OCI-LY1 (cell line): ENCODE measurements around the gene ATP5MK.
"Not testable (repeated sequence)": the region's sequence is repeated elsewhere in the genome, so short reads cannot be mapped to it uniquely, and the experiment has no call there.

Experiments used
- H2AFZ ChIP-seq: fragments of 200-600 bp; sonication (generic), shearing (Covaris generic); 2 replicates; pipeline ENCODE4 v1.6.0; 2014; ENCODE audit warnings: antibody characterized with exemption, mild to moderate bottlenecking, low read length
- H3F3A ChIP-seq: fragments of 200-600 bp; sonication (generic), shearing (Covaris generic); 2 replicates; pipeline ENCODE4 v1.6.0; 2014; ENCODE audit warnings: mild to moderate bottlenecking, antibody characterized with exemption, low read length, moderate library complexity; ENCODE audit not compliant: insufficient read depth
- H3K27ac ChIP-seq: fragments of 200-600 bp; sonication (generic); 2 replicates; pipeline ENCODE4 v1.5.1; 2014; ENCODE audit warnings: low read length, mixed run types, mild to moderate bottlenecking, low read depth; ENCODE audit not compliant: poor library complexity, severe bottlenecking
- H3K27me3 ChIP-seq: fragments of 200-600 bp; sonication (generic); 2 replicates; pipeline ENCODE4 v1.6.0; 2014; ENCODE audit warnings: antibody characterized with exemption, mild to moderate bottlenecking, low read length, moderate library complexity; ENCODE audit not compliant: insufficient read depth
- H3K36me3 ChIP-seq: fragments of 200-600 bp; sonication (generic); 2 replicates; pipeline ENCODE4 v1.6.1; 2014; ENCODE audit warnings: mild to moderate bottlenecking, antibody characterized with exemption, low read length, moderate library complexity, mixed read lengths; ENCODE audit not compliant: insufficient read depth
- H3K4me1 ChIP-seq: fragments of 200-600 bp; sonication (generic); 2 replicates; pipeline ENCODE4 v1.5.1; 2014; ENCODE audit warnings: mild to moderate bottlenecking, low read length, moderate library complexity; ENCODE audit not compliant: insufficient read depth, severe bottlenecking
- H3K4me2 ChIP-seq: fragments of 200-600 bp; sonication (generic), shearing (Covaris generic); 2 replicates; pipeline ENCODE4 v1.6.1; 2014; ENCODE audit warnings: low read length
- H3K4me3 ChIP-seq: fragments of 200-600 bp; sonication (generic); 2 replicates; pipeline ENCODE4 v1.5.1; 2014; ENCODE audit warnings: low read length, low read depth, mild to moderate bottlenecking, mixed read lengths; ENCODE audit not compliant: poor library complexity, severe bottlenecking
- H3K79me2 ChIP-seq: fragments of 200-600 bp; shearing (Covaris generic); 2 replicates; pipeline ENCODE4 v1.6.1; 2016; ENCODE audit warnings: mixed run types, low read length, mixed read lengths; ENCODE audit not compliant: insufficient read depth
- H3K9ac ChIP-seq: fragments of 200-600 bp; sonication (generic), shearing (Covaris generic); 2 replicates; pipeline ENCODE4 v1.6.1; 2014; ENCODE audit warnings: mild to moderate bottlenecking, low read length, mixed read lengths
- H3K9me2 ChIP-seq: fragments of 200-600 bp; sonication (generic), shearing (Covaris generic); 2 replicates; pipeline ENCODE4 v1.6.1; 2014; ENCODE audit warnings: low read depth, mild to moderate bottlenecking, low read length, mixed read lengths
- H3K9me3 ChIP-seq: fragments of 200-600 bp; shearing (Covaris generic); 2 replicates; pipeline ENCODE4 v1.6.1; 2014; ENCODE audit warnings: low read length, mixed read lengths
- H4K20me1 ChIP-seq: fragments of 200-600 bp; sonication (generic), shearing (Covaris generic); 2 replicates; pipeline ENCODE4 v1.6.0; 2016; ENCODE audit warnings: mild to moderate bottlenecking, low read length; ENCODE audit not compliant: insufficient read depth
- CTCF ChIP-seq: fragments of 200-600 bp; sonication (generic), shearing (Covaris generic); IDR thresholded peaks from 2 replicates; pipeline ENCODE4 v1.5.1; 2017; ENCODE audit warnings: mild to moderate bottlenecking, antibody characterized with exemption, low read length, moderate library complexity, mixed read lengths
- EZH2 ChIP-seq: fragments of 200-600 bp; sonication (generic), shearing (Covaris generic); IDR thresholded peaks from 2 replicates; pipeline ENCODE4 v1.8.0; 2017; ENCODE audit warnings: borderline replicate concordance, mixed run types, mild to moderate bottlenecking, antibody characterized with exemption, low read length, moderate library complexity, mixed read lengths

The ATP5MK gene

GRCh38 chr10:103419101-103419500, 22.8 kb upstream of the ATP5MK start:
- no peak overlapping the region for H3K9ac ChIP-seq
- TF ChIP-seq EZH2: no peak
- no peak for TF ChIP-seq CTCF
- H3K9me2 ChIP-seq: no peaks in the 10 kb centered on the region
- H2AFZ ChIP-seq: no peak overlapping the region
- no peak overlapping the region for H3K4me3 ChIP-seq
- H3K4me2 ChIP-seq: no peak overlapping the region
- H3K27me3 ChIP-seq: no peaks in the 10 kb centered on the region
- H3K36me3 ChIP-seq: peaks cover 92% of the 10 kb centered on the region
- H3K9me3 ChIP-seq: no peaks in the 10 kb centered on the region
- H3F3A ChIP-seq: no peaks in the 10 kb centered on the region
- H3K27ac ChIP-seq: no peak overlapping the region
- no peaks in the 10 kb centered on the region for H4K20me1 ChIP-seq
- no peaks in the 10 kb centered on the region for H3K79me2 ChIP-seq
- H3K4me1 ChIP-seq: no peaks in the 10 kb centered on the region

GRCh38 chr10:103417601-103418000, 21.3 kb upstream of the ATP5MK start:
- H3K9ac ChIP-seq: no peak overlapping the region
- H3F3A ChIP-seq: no peaks in the 10 kb centered on the region
- no peak overlapping the region for H3K4me2 ChIP-seq
- H3K4me1 ChIP-seq: no peaks in the 10 kb centered on the region
- H3K9me3 ChIP-seq: no peaks in the 10 kb centered on the region
- peaks cover 92% of the 10 kb centered on the region for H3K36me3 ChIP-seq
- no peaks in the 10 kb centered on the region for H3K27me3 ChIP-seq
- H3K79me2 ChIP-seq: no peaks in the 10 kb centered on the region
- no peak overlapping the region for H3K27ac ChIP-seq
- H3K4me3 ChIP-seq: no peak overlapping the region
- H4K20me1 ChIP-seq: no peaks in the 10 kb centered on the region
- TF ChIP-seq EZH2: no peak
- TF ChIP-seq CTCF: no peak
- H2AFZ ChIP-seq: no peak overlapping the region
- H3K9me2 ChIP-seq: no peaks in the 10 kb centered on the region

GRCh38 chr10:103417148-103417469, 20.8 kb upstream of the ATP5MK start:
- H3K4me3 ChIP-seq, H3K9me2 ChIP-seq, H3K27me3 ChIP-seq, H4K20me1 ChIP-seq, H3F3A ChIP-seq, H3K79me2 ChIP-seq, H3K4me2 ChIP-seq, H2AFZ ChIP-seq, H3K27ac ChIP-seq, H3K4me1 ChIP-seq, H3K9me3 ChIP-seq, H3K9ac ChIP-seq: not testable (repeated sequence)
- H3K36me3 ChIP-seq: peaks cover 88% of the 10 kb centered on the region

- Histone ChIP-seq H2AFZ (no peak overlapping the region), H3K27ac (no peak overlapping the region), H3K4me3 (no peak overlapping the region), H3K9me2 (no peaks in the 10 kb centered on the region), H3K4me1 (no peaks in the 10 kb centered on the region), H3K4me2 (no peak overlapping the region), H3K27me3 (no peaks in the 10 kb centered on the region), H3K79me2 (no peaks in the 10 kb centered on the region), H3F3A (no peaks in the 10 kb centered on the region), H4K20me1 (no peaks in the 10 kb centered on the region), H3K9ac (no peak overlapping the region), H3K9me3 (no peaks in the 10 kb centered on the region), H3K36me3 (peaks cover 89% of the 10 kb centered on the region)
- TF ChIP-seq EZH2 (no peak), CTCF (peak; percentile 55; the same call in 1 of the 2 replicates)
Measured at GRCh38 chr10:103416436-103417147, 20.3 kb upstream of the ATP5MK start.
